Measurements from ENCODE around the gene CEBPE.

CEBPE gene

GRCh38 chr14:23118506-23119362 lies at the start of gene CEBPE:
Gene CEBPE (minus strand): TSS chr14:23119255. CDS start chr14:23119091, 164 bp downstream.
- Histone ChIP-seq H3F3A (ENCODE audit: low read depth) (0 out of 2 replicates have a peak, but pooled peaks cover 3% of the 10 kb centered on the region), H2AFZ (ENCODE audit: low read length) (peak within 1 kb of the TSS; percentile 90), H4K20me1 (ENCODE audit: insufficient read depth, low read length, poor library complexity, severe bottlenecking) (no peaks in the 10 kb centered on the region), H3K9me3 (ENCODE audit: insufficient read depth, low read depth, low read length) (no peaks in the 10 kb centered on the region), H3K4me2 (ENCODE audit: low read depth, low read length, poor library complexity, severe bottlenecking) (peak within 1 kb of the TSS; percentile 87), H3K36me3 (ENCODE audit: insufficient read depth, low read length) (no peaks in the 10 kb centered on the region), H3K9me2 (replicated peaks; ENCODE audit: low read depth, low read length) (no peaks in the 10 kb centered on the region), H3K4me1 (ENCODE audit: insufficient read depth, low read length, poor library complexity, severe bottlenecking) (peaks cover 24% of the 10 kb centered on the region), H3K4me3 (ENCODE audit: low read length, poor library complexity, severe bottlenecking) (peak within 1 kb of the TSS; percentile 60), H3K79me2 (ENCODE audit: insufficient read depth, low read length) (no peaks in the 10 kb centered on the region), H3K27me3 (ENCODE audit: insufficient read depth, low read length, poor library complexity, severe bottlenecking) (no peaks in the 10 kb centered on the region), H3K9ac (ENCODE audit: low read depth, low read length, poor library complexity, severe bottlenecking) (peak within 1 kb of the TSS; percentile 71)
- no peak for TF ChIP-seq CTCF (conservative IDR thresholded peaks at IDR 0.05; ENCODE audit: low read length)

GRCh38 chr14:23168246-23168645 lies 49.2 kb upstream of the CEBPE start:
- Histone ChIP-seq H2AFZ (ENCODE audit: low read length) (no peak overlapping the region), H3K9ac (ENCODE audit: low read depth, low read length, poor library complexity, severe bottlenecking) (no peak overlapping the region), H4K20me1 (ENCODE audit: insufficient read depth, low read length, poor library complexity, severe bottlenecking) (no peaks in the 10 kb centered on the region), H3F3A (ENCODE audit: low read depth) (no peaks in the 10 kb centered on the region), H3K9me3 (ENCODE audit: insufficient read depth, low read depth, low read length) (no peaks in the 10 kb centered on the region), H3K9me2 (replicated peaks; ENCODE audit: low read depth, low read length) (no peaks in the 10 kb centered on the region), H3K4me1 (ENCODE audit: insufficient read depth, low read length, poor library complexity, severe bottlenecking) (no peaks in the 10 kb centered on the region), H3K36me3 (ENCODE audit: insufficient read depth, low read length) (no peaks in the 10 kb centered on the region), H3K27me3 (ENCODE audit: insufficient read depth, low read length, poor library complexity, severe bottlenecking) (no peaks in the 10 kb centered on the region), H3K4me3 (ENCODE audit: low read length, poor library complexity, severe bottlenecking) (no peak overlapping the region), H3K79me2 (ENCODE audit: insufficient read depth, low read length) (no peaks in the 10 kb centered on the region), H3K4me2 (ENCODE audit: low read depth, low read length, poor library complexity, severe bottlenecking) (no peak overlapping the region)
- no peak for TF ChIP-seq EZH2phosphoT487 (IDR thresholded peaks at IDR 0.05; ENCODE audit: borderline replicate concordance)
- TF ChIP-seq CTCF (conservative IDR thresholded peaks at IDR 0.05; ENCODE audit: low read length) = no peak

GRCh38 chr14:23167116-23167847 lies 48.2 kb upstream of the CEBPE start:
- no peaks in the 10 kb centered on the region for H3K79me2 ChIP-seq (ENCODE audit: insufficient read depth, low read length)
- H3K4me3 ChIP-seq (ENCODE audit: low read length, poor library complexity, severe bottlenecking) = no peak overlapping the region
- no peak overlapping the region for H2AFZ ChIP-seq (ENCODE audit: low read length)
- H4K20me1 ChIP-seq (ENCODE audit: insufficient read depth, low read length, poor library complexity, severe bottlenecking) = no peaks in the 10 kb centered on the region
- TF ChIP-seq EZH2phosphoT487 (IDR thresholded peaks at IDR 0.05; ENCODE audit: borderline replicate concordance) (no peak), CTCF (conservative IDR thresholded peaks at IDR 0.05; ENCODE audit: low read length) (no peak)
- H3K27me3 ChIP-seq (ENCODE audit: insufficient read depth, low read length, poor library complexity, severe bottlenecking) = no peaks in the 10 kb centered on the region
- H3K4me1 ChIP-seq (ENCODE audit: insufficient read depth, low read length, poor library complexity, severe bottlenecking) = no peaks in the 10 kb centered on the region
- H3K4me2 ChIP-seq (ENCODE audit: low read depth, low read length, poor library complexity, severe bottlenecking) = no peak overlapping the region
- no peaks in the 10 kb centered on the region for H3K36me3 ChIP-seq (ENCODE audit: insufficient read depth, low read length)
- H3K9ac ChIP-seq (ENCODE audit: low read depth, low read length, poor library complexity, severe bottlenecking) = no peak overlapping the region
- H3F3A ChIP-seq (ENCODE audit: low read depth) = no peaks in the 10 kb centered on the region
- no peaks in the 10 kb centered on the region for H3K9me2 ChIP-seq (replicated peaks; ENCODE audit: low read depth, low read length)
- no peaks in the 10 kb centered on the region for H3K9me3 ChIP-seq (ENCODE audit: insufficient read depth, low read depth, low read length)

Data from Loucy (cell line).